Measurements from ENCODE around the gene MTERF4.

MTERF4 gene

DNA sequence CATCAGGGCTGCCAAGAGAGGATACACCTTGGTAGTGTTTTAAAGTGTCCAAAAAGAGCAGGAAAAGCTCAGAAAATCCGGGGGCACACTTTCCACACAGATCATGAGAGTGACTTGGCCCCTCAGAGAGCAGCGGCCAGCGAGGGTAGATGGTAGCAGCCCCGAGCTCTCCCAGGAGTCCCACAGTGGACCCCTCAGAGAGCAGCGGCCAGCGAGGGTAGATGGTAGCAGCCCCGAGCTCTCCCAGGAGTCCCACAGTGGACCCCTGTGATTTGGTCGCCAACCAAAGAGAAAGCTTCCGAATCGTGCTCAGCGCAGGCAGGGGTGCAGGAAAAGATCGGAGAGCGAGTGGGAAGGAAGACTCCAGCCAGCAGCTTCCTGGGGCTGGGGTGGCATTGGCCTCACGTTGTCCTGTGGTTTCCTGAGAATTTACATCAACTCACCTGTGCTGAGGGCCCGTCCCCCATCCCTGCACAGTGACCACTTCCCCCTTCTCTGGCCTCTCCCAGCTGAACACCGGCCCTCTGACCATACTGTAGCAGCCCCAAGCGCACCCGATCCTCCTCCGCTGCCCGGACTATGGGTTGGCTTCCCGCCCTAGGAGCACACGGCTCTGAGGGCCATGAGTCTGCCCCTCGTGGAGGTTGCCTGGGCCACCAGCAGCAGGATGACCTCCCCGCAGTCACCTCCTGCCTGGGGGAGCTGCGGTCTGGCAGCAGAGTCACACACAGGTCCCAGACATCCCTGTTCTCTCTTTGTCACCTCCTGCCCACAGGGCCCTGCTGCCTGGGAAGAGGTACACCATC is 33.7 kb downstream of the MTERF4 start:
- peak in 1 of 2 donors; percentile 14 for DNase-seq

DNA sequence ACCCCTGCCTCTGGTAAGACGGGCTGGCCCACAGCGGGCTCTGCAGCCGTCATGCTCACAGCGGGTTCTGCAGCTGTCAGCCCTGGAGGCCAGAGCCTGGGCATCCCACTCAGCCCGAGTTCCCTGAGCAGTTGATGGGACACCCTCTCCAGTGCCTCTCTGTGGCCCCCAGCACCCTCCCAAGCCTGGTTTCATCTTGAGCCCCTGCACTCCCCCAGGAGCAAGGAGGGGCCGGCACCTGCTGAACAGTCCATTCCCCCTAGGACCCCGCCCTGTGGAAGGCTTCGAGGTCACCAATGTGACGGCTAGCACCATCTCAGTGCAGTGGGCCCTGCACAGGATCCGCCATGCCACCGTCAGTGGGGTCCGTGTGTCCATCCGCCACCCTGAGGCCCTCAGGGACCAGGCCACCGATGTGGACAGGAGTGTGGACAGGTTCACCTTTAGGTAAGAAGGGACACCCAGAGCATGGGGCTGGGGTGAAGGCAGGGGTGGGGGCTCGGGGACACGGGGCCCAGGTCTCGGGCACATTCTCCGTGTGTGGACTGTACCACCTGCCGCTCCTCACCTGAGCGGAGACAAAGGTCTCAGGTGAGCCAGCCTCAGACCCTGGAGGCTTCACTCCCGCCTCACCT is 34.5 kb downstream of the MTERF4 start:
- DNase-seq, result no peak

DNA sequence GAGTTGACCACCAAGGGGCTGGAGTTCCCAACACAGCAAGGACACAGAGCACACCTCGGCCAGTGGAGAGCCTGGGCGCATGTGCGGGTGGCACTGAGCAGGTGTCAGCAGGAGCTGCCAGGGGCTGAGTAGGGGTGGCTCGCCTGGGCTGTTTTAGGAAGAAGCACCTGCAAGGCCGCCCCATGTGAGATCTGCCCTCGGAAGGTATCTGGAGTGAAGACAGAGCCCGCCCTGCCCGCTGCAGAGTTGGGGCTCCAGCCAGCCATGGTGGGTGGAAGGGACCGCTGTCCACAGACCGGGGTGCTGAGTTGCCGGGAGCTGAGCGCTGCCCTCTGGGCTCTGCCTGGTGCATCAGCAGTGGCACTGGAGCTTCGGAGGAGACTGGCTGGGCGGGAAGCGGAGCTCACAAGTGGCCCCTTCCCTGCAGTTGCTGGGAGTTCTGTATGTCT is 35.2 kb downstream of the MTERF4 start:
- DNase-seq, result no peak

DNA sequence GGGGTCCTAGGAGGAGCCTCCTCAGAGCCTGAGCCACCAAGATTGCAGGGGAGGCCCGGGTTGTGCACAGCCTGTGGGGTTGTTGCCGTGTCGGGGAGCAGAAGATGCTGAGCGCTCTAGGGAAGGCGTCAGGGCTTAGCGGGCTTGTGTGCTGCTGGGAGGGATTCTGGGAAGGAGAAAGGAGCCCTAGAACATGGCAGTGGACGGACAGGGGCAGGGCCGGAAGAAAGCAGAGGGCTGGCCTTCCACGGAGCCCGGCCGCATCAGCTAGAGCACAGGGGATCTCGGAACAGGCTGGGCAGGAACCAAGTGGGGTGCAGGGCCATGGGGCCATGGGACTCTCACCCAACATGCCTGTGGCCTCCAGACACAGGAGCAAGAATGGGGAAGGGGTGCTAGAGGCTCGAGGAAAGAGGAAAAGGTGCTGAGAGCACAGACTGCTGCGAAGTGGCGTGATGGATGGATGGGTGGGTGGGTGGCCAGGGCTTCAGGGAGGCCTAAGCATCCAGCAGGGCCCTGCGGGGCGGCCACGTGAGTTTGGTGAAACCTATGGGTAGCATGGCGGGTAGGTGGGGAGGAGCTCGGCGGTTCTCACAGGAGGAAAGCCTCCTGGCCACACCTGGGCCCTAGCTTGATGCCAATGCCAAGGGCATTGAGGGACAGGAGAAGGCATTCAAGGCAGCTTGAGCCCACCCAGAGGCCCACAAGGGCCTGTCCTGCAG is 35.8 kb downstream of the MTERF4 start:
- no peak for DNase-seq

DNA sequence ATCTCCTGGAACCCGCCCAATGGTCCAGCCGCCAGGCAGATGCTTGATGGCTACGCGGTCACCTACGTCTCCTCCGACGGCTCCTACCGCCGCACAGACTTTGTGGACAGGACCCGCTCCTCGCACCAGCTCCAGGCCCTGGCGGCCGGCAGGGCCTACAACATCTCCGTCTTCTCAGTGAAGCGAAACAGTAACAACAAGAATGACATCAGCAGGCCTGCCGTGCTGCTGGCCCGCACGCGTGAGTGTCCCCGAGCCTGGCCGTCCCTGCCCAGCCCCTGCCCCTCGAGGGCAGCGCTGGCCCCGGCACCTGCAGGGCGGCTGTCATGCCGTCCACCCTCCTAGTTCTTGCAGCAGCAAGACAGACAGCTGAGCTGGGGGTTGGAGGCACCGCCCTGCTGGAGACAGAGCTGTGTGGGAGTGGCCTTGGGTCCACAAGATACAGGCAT is 36.7 kb downstream of the MTERF4 start:
- no peak for DNase-seq

DNA sequence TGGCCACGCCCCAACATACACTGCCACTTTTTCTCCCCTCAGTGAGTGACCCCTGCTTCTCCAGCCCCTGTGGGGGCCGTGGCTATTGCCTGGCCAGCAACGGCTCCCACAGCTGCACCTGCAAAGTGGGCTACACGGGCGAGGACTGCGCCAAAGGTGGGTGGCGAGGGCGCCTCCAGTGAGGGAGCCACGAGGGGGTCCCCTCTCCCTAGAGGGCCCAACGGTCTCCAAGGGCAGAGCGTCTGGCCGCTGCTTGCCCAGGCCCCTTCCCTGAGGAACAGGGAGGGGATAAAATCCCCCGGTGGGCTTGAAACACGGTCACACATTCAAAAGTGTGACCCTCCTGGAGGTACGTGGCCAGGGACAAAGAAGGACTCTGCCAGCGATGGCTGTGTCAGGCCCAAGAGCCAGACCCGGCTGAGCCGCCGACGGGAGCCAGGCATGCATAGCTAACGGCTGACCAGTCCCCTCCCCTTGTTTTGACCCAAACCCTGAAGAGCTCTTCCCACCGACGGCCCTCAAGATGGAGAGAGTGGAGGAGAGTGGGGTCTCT is 37.2 kb downstream of the MTERF4 start:
- DNase-seq, result no peak

DNA sequence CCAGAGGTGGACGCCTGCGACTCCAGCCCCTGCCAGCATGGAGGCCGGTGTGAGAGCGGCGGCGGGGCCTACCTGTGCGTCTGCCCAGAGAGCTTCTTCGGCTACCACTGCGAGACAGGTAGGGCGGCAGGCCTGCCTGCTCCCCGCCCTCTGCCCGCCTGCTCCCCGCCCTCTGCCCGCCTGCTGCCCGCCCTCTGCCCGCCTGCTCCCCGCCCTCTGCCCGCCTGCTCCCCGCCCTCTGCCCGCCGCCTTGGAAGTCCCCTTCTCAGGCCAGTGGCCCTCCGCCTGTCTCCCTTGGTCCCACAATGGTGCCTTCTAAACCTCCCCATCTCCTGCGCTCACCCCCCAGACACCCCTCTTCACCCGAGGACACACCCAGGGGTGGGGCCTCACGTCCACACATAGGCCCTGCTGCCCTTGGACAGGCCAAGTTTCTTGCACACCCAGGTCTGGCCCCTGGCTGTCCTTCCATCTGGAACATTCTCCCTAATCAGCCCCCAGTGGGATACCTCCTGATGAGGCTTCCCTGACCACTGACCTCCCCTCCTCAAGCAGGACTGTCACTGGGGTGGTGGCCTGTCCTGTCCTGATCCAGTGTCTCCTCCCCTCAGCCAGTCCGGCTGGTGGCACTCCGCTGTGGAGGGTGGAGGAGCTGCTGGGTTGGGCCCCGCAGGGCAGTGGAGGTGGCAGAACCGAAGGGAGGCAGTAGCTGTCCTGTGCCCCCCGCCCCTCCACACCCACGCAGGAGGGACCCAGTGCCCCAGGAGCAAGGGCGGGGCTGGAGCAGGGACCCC is 37.9 kb downstream of the MTERF4 start:
- DNase-seq, result peak; percentile 30 to 55

DNA sequence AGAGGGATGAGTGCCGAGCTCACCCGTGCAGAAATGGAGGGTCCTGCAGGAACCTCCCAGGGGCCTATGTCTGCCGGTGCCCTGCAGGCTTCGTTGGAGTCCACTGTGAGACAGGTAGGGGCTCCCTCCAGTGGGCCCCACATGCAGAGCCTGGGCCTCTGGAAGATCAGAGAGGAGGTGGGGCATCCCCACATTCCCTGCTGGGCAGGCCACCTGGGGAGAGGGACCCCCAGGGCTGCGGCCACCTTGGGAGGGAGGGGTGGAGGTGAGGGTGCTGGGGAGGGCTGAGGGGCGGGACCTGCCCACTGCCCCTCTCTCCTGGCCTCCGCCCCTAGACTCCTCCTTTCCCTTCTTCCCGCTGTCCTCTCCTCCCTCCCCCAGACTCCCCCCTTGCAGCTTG is 38.5 kb downstream of the MTERF4 start:
- DNase-seq, result no peak

DNA sequence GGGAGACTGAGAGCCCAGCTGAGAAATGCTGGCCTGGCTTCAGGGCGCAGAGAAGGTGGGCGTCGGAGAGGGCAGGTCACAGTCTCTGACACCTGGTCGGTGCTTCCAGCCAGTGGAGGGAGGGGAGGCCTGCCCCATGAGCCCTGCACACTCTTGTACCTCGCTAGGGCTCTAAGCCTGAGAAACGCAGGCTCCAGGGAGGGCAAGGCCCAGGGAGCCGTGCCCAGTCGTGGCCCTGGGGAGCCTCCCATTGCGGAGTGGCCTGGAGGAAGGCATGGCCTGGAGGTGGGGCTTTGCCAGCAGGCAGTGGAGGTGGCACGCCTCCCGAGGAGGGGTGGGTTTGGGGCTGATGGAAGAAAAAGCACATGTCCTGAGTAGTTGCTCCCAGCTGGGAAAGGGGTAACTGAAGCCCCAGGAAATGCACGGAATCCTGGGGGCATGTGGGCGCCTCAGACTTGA is 39.0 kb downstream of the MTERF4 start:
- DNase-seq, result no peak

DNA sequence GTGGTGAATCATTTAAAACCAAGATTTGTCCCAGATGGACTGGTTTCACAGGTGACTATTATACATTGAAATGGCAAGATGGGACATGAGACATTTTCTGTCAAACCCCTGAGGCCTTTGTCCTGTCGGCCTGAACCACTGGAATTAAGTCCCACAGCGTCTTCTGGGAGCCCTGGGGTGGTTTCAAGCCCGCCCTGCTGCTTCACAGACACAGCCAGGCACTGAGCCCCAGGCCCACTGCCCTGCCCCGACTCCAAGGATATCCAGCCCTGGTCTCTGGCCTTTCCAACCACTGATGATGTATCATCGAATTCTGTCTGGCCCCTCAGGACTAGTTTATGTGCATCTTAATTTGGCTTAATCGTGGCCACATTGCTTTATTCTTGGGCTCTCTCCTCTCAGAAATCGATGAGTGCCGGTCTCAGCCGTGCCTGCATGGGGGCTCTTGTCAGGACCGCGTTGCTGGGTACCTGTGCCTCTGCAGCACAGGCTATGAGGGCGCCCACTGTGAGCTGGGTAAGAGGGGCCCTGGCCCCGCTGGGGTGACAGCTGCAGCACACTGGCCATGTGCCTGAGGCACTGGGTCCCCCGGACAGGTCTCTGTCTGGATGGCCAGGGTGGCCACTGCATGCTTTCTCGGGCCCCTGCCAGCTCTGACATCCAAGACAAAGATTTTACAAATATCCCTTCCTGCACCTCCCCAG is 39.5 kb downstream of the MTERF4 start:
- no peak for DNase-seq

DNA sequence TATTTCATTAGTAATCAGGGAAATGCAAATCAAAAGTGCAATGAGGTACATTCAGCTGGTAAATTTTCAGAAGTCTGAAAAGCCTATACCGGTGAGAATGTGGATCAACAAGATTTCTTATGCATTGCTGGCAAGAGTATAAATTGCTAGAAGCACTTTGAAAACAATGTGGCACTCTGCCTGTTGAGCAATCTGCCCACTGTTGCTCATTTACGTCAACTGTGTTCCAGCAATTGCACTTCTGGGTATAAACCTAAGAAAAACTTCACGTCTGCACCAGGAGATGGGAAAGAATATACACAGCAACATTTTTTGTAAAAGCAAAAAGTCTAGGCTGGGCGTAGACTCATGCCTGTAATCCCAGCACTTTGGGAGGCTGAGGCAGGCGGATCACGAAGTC is 40.8 kb downstream of the MTERF4 start:
- DNase-seq, result no peak

DNA sequence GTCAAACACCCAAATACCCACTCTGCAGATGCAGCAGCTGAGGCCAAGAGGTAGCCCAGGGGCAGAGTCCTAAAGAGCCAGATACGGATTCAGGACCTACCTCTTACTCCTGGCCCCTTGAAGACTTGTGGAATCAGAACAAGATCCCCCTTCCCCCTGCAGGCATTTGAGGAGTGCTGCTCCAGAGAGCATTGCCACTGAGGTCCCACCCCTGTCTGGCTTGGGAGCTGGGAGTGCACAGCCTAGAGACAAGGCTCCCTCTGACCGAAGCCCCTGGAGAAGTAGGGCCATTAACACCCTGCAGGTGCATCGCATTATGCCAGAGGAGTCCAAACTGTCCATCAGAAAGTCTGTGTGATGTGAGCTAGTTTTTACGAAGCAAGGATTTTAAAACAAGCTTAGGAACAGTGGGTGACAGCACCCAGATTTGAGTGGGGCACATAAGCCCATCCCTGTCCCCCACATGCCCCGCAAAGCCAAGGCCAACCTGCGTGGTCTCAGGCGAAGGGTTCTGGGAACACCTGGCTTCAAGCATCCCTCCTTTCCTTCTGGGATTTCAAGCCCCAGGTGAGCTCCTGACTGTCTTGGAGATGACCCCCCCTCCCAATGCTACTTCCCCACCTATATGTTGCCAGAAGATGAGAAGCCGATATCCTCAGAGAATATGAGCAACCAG is 48.4 kb downstream of the MTERF4 start:
- no peak for DNase-seq

DNA sequence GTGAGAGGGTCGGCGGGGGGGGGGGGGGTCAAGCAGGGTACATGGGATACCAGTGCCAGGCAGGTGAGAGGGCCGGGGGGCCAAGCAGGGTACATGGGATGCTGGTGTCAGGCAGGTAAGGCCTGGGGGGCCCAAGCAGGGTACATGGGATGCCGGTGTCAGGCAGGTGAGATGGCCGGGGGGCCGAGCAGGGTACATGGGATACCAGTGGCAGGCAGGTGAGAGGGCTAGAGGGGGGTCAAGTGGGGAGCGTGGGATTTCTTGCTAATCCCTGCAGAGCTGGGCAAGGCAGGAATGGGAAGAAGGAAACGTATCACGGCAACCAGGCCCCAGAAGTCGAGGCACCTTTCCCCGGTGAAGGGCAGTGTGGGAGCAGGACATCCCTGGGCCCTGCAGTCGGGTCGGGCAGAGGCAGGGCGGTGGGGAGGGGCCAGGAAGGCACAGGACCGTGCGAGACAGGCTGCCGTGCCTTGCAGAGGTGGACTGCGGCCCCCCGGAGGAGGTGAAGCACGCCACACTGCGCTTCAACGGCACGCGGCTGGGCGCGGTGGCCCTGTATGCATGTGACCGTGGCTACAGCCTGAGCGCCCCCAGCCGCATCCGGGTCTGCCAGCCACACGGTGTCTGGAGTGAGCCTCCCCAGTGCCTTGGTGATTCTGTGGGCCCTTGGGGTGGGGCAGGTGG is 49.3 kb downstream of the MTERF4 start:
- DNase-seq, result no peak

DNA sequence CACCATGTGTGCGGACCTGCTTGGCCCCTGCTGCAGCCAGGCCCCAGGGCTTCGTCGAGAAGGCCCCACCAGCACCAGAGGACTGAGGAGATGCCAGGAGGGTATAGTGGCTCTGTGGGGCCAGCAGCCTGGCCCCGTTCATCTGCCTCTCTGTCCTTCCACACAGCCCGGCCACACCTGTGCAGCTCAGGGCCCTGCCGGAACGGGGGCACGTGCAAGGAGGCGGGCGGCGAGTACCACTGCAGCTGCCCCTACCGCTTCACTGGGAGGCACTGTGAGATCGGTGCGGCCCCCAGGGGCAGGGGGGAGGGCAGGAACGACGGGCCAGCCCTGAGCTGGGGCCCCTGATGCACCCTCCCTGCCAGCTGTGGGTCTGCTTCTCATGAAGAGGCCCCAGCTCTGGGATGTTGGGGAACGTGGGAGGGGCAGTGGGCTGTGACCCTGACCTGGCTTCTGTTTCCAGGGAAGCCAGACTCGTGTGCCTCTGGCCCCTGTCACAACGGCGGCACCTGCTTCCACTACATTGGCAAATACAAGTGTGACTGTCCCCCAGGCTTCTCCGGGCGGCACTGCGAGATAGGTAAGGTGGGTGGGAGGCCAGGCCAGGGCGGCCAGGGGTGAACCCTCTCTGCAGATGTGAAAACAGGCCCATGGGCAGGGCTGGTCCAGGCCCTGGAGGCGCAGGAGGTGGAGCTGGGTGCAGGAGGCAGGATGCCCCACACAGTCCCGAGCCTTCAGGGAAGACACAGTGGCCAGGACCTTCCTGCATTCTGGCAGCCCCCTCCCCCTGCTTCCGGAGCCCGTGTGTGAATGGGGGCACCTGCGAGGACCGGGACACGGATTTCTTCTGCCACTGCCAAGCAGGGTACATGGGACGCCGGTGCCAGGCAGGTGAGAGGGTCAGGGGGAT is 50.3 kb downstream of the MTERF4 start:
- DNase-seq, result no peak

DNA sequence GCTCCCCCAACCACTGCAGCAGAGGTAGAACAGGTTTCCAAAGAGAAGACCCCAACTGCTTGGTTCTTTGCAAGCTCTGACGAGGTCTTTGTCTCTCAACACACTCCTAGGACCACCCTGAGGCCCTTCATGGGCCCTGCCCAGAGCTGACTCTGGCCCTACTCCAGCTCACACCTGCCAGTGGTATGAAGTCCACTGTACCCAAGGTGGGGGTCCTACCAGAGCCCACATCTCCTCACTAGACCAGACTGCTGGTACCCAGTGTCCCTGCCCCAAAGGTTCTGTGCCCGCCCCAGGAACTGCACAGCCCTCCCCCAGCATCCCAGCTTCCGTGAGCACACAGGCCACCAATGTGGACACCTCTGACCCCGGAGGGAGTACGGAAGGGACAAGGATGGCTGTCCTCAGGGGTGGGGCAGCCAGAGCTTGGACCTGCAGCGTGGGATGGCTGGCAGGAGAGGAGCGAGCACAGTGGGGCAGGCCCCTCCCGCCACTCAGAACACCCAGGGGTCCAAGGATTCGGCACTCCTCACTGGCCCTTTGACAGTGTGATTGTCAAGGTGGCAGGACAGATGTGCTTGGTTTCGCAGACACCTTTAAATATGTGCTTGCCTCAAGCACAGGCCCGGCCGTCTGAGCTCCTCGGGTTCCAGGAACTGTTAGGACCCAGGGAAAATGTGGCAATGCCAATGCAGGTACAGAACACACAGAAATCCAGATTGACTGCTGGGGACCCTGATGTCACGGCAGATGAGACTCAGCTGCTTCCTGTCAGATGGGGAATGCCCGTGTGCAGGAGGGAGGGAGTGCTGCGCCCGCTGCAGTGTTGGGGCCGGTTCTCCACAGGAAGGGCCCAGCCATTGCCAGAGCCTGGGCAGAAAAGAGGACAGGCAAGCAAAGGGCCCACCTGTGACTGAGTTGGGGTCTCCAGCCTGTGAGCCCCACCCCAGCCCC is 51.2 kb downstream of the MTERF4 start:
- DNase-seq, result peak in 1 of 2 donors; percentile 15

DNA sequence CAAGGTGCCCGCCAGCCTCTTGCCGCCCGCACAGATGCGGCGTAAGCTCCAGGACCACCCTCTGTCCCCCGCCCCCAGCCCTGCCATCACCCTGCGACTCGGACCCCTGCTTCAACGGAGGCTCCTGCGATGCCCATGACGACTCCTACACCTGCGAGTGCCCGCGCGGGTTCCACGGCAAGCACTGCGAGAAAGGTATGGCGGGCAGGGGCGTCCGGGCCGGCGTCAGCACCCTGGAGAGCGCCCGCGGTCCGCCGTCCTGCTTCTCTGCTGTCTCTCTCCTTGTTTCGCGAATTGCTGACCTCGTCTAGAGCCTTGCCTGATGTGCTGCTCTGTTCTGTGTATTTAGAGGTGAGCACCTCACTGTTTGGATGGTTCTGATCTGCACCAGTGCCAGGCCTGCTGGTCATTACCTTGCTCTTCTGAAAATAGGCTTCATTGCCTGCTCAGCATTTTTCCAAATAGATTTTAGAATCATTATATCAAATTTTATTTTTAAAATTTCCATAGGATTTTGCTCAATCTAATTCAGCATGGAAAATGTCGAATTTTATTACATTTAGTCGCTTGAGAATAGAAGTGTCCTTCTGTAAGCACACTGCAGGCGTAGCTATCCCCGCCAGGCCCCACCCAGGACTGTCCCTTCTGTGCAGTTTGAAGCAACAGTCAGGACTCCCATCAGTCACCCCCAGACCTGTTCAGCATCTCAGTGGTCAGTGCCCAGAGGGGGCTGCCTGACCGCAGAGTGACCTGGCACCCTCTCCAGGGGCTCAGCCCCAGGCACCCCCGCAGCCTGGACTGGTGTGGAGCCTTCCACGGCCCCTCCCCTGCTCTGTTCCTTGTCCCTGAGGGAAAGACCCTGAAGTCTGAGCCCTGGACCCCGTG is 52.1 kb downstream of the MTERF4 start:
- peak in 1 of 2 donors; percentile 14 for DNase-seq

DNA sequence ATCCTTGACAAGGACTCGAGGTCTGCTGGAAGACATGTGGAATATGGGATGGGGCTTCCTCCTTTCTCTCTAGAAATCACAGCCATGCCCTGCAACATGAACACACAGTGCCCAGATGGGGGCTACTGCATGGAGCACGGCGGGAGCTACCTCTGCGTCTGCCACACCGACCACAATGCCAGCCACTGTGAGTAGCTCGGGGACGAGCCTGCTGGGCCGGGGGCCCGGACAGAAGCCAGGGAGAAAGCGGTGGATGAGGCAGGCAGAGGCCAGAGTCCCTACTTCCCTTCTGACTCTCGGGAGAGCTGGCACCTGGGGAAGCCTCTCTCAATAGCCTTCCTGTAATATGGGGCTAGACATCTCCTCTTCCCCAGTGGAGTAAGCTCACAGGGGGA is 53.1 kb downstream of the MTERF4 start:
- no peak for DNase-seq
